SK-N-MC (cell line): ENCODE data around the gene VAMP5.

ENCODE experiments used
- EZH2 ChIP-seq: fragments of 200-600 bp; sonication (generic); IDR thresholded peaks from one replicate; pipeline ENCODE4 v1.6.1; 2017; ENCODE audit warnings: antibody characterized with exemption
- POLR2AphosphoS5 ChIP-seq: IDR thresholded peaks from 2 replicates; pipeline ENCODE4 v1.6.1; 2012; ENCODE audit warnings: mild to moderate bottlenecking, low read depth, low read length, borderline replicate concordance

DNA sequence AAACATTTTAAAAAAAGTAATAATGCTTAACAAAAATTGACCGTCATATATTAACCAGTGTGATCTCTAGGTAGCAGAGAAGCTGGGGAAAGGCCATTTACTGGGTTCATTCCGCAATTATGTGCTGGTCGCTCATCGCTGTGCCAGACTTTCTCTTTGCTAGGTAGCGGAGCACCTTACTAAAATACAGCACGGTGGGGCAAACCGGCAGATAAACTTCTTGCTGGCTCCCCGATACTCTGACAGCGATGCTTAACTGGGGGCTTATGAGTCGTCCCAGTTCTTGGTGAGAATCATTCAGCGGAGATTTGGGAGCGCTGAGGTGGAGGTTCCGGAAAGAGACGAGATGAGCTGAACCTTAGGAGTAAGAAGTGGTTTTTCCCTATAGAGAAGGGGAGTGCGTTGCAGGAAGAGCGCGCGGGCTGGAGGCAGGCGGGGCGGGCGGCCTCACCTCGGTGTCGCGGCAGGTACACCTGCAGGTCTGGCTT lies 27.0 kb downstream of the VAMP5 start:
- TF ChIP-seq EZH2 (no peak), POLR2AphosphoS5 (no peak)
